HEK293 (cell line): ENCODE measurements around the gene IDH3A.

Source experiments
- CTCF ChIA-PET: fragments of 350-600 bp; formaldehyde crosslinking; extraction: SDS; loops from one replicate; lab custom pipeline; 2021; ENCODE audit warnings: antibody characterized with exemption; lab: Yijun Ruan, JAX
- POLR2A ChIA-PET: fragments of 300-600 bp; formaldehyde crosslinking; extraction: SDS; loops from one replicate; lab custom pipeline; 2020; ENCODE audit warnings: antibody characterized with exemption, inconsistent platforms; lab: Yijun Ruan, JAX
- H3K27ac ChIP-seq: fragments of 200-500 bp; sonication (Bioruptor generic); 2 replicates; pipeline ENCODE4 v1.5.1; 2014; ENCODE audit warnings: low read depth, low read length, control low read depth, inconsistent platforms; ENCODE audit errors: extremely low read depth
- H3K36me3 ChIP-seq, 2 experiments: fragments of 200-500 bp in 1 of 2; sonication (Bioruptor generic) in 1 of 2; 1 replicate in 1 of 2; 2 replicates in 1 of 2; pipeline ENCODE4 v1.5.1; 2014 to 2017; ENCODE audit warnings: inconsistent platforms in 2 of 2, low read length in 2 of 2; ENCODE audit not compliant: control insufficient read depth in 2 of 2, insufficient read depth in 1 of 2
- H3K4me1 ChIP-seq: fragments of 200-500 bp; sonication (Bioruptor generic); 2 replicates; pipeline ENCODE4 v1.5.1; 2014; ENCODE audit warnings: mild to moderate bottlenecking, low read length, inconsistent platforms; ENCODE audit not compliant: control insufficient read depth, insufficient read depth
- H3K4me3 ChIP-seq: 2 replicates; pipeline ENCODE4 v1.5.1; 2011; ENCODE audit warnings: low read depth, mild to moderate bottlenecking, control low read depth, low read length, moderate library complexity
- H3K9me3 ChIP-seq: fragments of 200-500 bp; sonication (Bioruptor generic); 2 replicates; pipeline ENCODE4 v1.5.1; 2014; ENCODE audit warnings: low read depth, low read length, inconsistent platforms; ENCODE audit not compliant: control insufficient read depth, insufficient read depth
- EGR2 ChIP-seq: fragments of 450-650 bp; formaldehyde crosslinking; IDR thresholded peaks from 2 replicates; pipeline ENCODE4 v1.5.1; 2016; ENCODE audit warnings: low read depth, missing biosample characterization, missing genetic modification characterization
- KLF9 ChIP-seq: fragments of 450-650 bp; formaldehyde crosslinking; IDR thresholded peaks from 2 replicates; pipeline ENCODE4 v1.5.1; 2016; ENCODE audit warnings: missing biosample characterization, missing genetic modification characterization, low read depth
- REPIN1 ChIP-seq: fragments of 450-650 bp; formaldehyde crosslinking; IDR thresholded peaks from 2 replicates; pipeline ENCODE4 v1.5.1; 2017; ENCODE audit warnings: missing biosample characterization, missing genetic modification characterization, low read depth
- SETDB1 ChIP-seq: IDR thresholded peaks from one replicate; pipeline ENCODE4 v1.6.1; 2017; ENCODE audit warnings: mild to moderate bottlenecking, low read length, moderate library complexity, mixed read lengths; ENCODE audit not compliant: insufficient read length
- TCF7L2 ChIP-seq: IDR thresholded peaks from 2 replicates; pipeline ENCODE4 v1.6.1; 2011; ENCODE audit warnings: low read depth, mild to moderate bottlenecking, inconsistent platforms, low read length, moderate library complexity, borderline replicate concordance
- ZFP69B ChIP-seq: fragments of 450-650 bp; formaldehyde crosslinking; IDR thresholded peaks from 2 replicates; pipeline ENCODE4 v1.5.1; 2016; ENCODE audit warnings: missing biosample characterization, missing genetic modification characterization
- ZNF10 ChIP-seq: fragments of 450-650 bp; formaldehyde crosslinking; IDR thresholded peaks from 2 replicates; pipeline ENCODE4 v1.5.1; 2017; ENCODE audit warnings: missing biosample characterization, missing genetic modification characterization
- ZNF132 ChIP-seq: fragments of 450-650 bp; formaldehyde crosslinking; IDR thresholded peaks from 2 replicates; pipeline ENCODE4 v1.5.1; 2017; ENCODE audit warnings: missing biosample characterization, missing genetic modification characterization, borderline replicate concordance
- ZNF23 ChIP-seq: fragments of 450-650 bp; formaldehyde crosslinking; IDR thresholded peaks from 2 replicates; pipeline ENCODE4 v1.5.1; 2016; ENCODE audit warnings: missing biosample characterization, missing genetic modification characterization, borderline replicate concordance
- ZNF274 ChIP-seq, 2 experiments: fragments of 200-500 bp in 1 of 2; fragments of 450-650 bp in 1 of 2; sonication (Bioruptor generic) in 1 of 2; formaldehyde crosslinking in 1 of 2; IDR thresholded peaks; 2 replicates each; pipeline versions ENCODE4 v1.5.1 to v1.6.1; 2014 to 2016; ENCODE audit warnings: borderline replicate concordance in 1 of 2, inconsistent platforms in 1 of 2, low read length in 1 of 2, missing biosample characterization in 1 of 2, missing genetic modification characterization in 1 of 2
- ZNF324 ChIP-seq: fragments of 450-650 bp; formaldehyde crosslinking; IDR thresholded peaks from 2 replicates; pipeline ENCODE4 v1.5.1; 2016; ENCODE audit warnings: missing biosample characterization, missing genetic modification characterization
- ZNF433 ChIP-seq: fragments of 450-650 bp; formaldehyde crosslinking; IDR thresholded peaks from 2 replicates; pipeline ENCODE4 v1.5.1; 2016; ENCODE audit warnings: missing biosample characterization, missing genetic modification characterization, low read depth
- ZNF48 ChIP-seq: fragments of 450-650 bp; formaldehyde crosslinking; IDR thresholded peaks from 2 replicates; pipeline ENCODE4 v1.5.1; 2016; ENCODE audit warnings: missing biosample characterization, missing genetic modification characterization
- ZNF521 ChIP-seq: fragments of 450-650 bp; formaldehyde crosslinking; IDR thresholded peaks from 2 replicates; pipeline ENCODE4 v1.5.1; 2017; ENCODE audit warnings: missing biosample characterization, mild to moderate bottlenecking, missing genetic modification characterization
- ZNF768 ChIP-seq: fragments of 450-650 bp; formaldehyde crosslinking; IDR thresholded peaks from 2 replicates; pipeline ENCODE4 v1.5.1; 2018; ENCODE audit warnings: missing biosample characterization, mild to moderate bottlenecking, missing genetic modification characterization
- TF ChIP-seq, protein P1 (sequence below): fragments of 450-650 bp; formaldehyde crosslinking; IDR thresholded peaks from 2 replicates; pipeline ENCODE4 v1.5.1; 2016; ENCODE audit warnings: missing biosample characterization, missing genetic modification characterization
- TF ChIP-seq, protein P2 (sequence below): fragments of 450-650 bp; formaldehyde crosslinking; IDR thresholded peaks from 2 replicates; pipeline ENCODE4 v1.5.1; 2016; ENCODE audit warnings: missing biosample characterization, missing genetic modification characterization
- TF ChIP-seq, protein P3 (sequence below): fragments of 450-650 bp; formaldehyde crosslinking; conservative IDR thresholded peaks from 2 replicates; pipeline ENCODE4 v1.5.1; 2016; ENCODE audit warnings: low read depth, missing biosample characterization, missing genetic modification characterization
- TF ChIP-seq, protein P4 (sequence below): fragments of 450-650 bp; IDR thresholded peaks from 2 replicates; pipeline ENCODE4 v1.5.1; 2018; ENCODE audit warnings: missing biosample characterization, missing genetic modification characterization

IDH3A gene

DNA sequence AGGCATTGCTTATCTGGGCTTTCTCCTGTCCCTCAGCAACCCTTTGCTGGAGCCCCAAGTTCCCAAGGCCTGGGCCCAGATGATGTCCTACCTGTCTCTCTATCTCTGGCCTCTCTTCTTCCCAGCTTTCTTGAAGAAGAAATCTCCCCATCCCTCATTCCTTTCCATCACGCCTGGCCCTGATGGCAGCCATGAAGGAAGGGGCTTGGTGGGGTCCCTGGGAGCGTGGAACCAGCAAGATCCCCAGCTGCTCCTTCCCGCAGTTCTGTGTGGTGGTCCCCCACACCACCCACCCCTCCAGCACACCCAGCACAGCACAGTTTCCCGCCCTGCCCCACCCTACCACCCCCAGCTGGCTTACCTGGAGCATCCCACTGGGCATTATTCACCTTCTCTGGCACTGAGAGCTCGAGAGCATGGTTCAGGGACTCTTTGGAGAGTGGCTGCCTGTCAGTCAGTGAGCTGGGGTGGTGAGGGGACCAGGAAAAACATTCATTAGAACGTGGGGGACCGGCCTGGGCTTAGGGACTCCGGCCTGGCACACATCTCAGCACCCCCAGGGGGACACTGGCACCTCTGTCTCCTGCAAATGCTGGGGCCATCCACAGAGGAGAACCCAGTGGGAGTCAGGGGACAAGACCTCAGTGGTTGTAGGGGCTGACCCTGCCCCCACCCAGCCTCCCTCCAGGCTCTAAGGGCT is 58.6 kb downstream of the IDH3A start:
- POLR2A ChIA-PET, result no interaction called here
- TF ChIP-seq REPIN1, result no peak
- TF ChIP-seq TCF7L2, result no peak
- TF ChIP-seq SETDB1, result no peak
- TF ChIP-seq ZNF521 (tag by site-specific recombination), result no peak
- TF ChIP-seq ZFP69B (tag by site-specific recombination), result no peak
- TF ChIP-seq, protein P1, sequence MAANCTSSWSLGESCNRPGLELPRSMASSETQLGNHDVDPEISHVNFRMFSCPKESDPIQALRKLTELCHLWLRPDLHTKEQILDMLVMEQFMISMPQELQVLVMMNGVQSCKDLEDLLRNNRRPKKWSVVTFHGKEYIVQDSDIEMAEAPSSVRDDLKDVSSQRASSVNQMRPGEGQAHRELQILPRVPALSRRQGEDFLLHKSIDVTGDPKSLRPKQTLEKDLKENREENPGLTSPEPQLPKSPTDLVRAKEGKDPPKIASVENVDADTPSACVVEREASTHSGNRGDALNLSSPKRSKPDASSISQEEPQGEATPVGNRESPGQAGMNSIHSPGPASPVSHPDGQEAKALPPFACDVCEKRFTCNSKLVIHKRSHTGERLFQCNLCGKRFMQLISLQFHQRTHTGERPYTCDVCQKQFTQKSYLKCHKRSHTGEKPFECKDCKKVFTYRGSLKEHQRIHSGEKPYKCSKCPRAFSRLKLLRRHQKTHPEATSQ (tag by site-specific recombination), result no peak
- TF ChIP-seq ZNF433, result no peak
- TF ChIP-seq ZNF274 (IDR thresholded peaks at IDR 0.05; ENCODE audit: low read length), result no peak
- no peak for TF ChIP-seq ZNF274 (tag by site-specific recombination; IDR thresholded peaks at IDR 0.05; ENCODE audit: borderline replicate concordance)
- no peak for TF ChIP-seq EGR2 (tag by site-specific recombination)
- TF ChIP-seq ZNF23 (tag by site-specific recombination), result no peak
- no peak for TF ChIP-seq ZNF48 (tag by site-specific recombination)
- no peak for TF ChIP-seq KLF9 (tag by site-specific recombination)
- no peak for TF ChIP-seq ZNF132
- TF ChIP-seq ZNF324 (tag by site-specific recombination), result no peak
- TF ChIP-seq ZNF768 (tag by site-specific recombination), result no peak
- TF ChIP-seq, protein P2, sequence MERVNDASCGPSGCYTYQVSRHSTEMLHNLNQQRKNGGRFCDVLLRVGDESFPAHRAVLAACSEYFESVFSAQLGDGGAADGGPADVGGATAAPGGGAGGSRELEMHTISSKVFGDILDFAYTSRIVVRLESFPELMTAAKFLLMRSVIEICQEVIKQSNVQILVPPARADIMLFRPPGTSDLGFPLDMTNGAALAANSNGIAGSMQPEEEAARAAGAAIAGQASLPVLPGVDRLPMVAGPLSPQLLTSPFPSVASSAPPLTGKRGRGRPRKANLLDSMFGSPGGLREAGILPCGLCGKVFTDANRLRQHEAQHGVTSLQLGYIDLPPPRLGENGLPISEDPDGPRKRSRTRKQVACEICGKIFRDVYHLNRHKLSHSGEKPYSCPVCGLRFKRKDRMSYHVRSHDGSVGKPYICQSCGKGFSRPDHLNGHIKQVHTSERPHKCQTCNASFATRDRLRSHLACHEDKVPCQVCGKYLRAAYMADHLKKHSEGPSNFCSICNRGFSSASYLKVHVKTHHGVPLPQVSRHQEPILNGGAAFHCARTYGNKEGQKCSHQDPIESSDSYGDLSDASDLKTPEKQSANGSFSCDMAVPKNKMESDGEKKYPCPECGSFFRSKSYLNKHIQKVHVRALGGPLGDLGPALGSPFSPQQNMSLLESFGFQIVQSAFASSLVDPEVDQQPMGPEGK, result no peak
- TF ChIP-seq, protein P3, sequence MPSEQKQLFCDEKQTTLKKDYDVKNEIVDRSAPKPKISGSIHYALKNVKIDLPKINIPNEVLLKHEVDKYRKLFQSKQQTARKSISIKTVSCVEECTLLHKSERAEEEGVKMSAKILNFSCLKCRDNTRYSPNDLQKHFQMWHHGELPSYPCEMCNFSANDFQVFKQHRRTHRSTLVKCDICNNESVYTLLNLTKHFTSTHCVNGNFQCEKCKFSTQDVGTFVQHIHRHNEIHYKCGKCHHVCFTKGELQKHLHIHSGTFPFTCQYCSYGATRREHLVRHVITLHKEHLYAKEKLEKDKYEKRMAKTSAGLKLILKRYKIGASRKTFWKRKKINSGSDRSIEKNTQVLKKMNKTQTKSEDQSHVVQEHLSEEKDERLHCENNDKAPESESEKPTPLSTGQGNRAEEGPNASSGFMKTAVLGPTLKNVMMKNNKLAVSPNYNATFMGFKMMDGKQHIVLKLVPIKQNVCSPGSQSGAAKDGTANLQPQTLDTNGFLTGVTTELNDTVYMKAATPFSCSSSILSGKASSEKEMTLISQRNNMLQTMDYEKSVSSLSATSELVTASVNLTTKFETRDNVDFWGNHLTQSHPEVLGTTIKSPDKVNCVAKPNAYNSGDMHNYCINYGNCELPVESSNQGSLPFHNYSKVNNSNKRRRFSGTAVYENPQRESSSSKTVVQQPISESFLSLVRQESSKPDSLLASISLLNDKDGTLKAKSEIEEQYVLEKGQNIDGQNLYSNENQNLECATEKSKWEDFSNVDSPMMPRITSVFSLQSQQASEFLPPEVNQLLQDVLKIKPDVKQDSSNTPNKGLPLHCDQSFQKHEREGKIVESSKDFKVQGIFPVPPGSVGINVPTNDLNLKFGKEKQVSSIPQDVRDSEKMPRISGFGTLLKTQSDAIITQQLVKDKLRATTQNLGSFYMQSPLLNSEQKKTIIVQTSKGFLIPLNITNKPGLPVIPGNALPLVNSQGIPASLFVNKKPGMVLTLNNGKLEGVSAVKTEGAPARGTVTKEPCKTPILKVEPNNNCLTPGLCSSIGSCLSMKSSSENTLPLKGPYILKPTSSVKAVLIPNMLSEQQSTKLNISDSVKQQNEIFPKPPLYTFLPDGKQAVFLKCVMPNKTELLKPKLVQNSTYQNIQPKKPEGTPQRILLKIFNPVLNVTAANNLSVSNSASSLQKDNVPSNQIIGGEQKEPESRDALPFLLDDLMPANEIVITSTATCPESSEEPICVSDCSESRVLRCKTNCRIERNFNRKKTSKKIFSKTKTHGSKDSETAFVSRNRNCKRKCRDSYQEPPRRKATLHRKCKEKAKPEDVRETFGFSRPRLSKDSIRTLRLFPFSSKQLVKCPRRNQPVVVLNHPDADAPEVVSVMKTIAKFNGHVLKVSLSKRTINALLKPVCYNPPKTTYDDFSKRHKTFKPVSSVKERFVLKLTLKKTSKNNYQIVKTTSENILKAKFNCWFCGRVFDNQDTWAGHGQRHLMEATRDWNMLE, result no peak
- TF ChIP-seq, protein P4, sequence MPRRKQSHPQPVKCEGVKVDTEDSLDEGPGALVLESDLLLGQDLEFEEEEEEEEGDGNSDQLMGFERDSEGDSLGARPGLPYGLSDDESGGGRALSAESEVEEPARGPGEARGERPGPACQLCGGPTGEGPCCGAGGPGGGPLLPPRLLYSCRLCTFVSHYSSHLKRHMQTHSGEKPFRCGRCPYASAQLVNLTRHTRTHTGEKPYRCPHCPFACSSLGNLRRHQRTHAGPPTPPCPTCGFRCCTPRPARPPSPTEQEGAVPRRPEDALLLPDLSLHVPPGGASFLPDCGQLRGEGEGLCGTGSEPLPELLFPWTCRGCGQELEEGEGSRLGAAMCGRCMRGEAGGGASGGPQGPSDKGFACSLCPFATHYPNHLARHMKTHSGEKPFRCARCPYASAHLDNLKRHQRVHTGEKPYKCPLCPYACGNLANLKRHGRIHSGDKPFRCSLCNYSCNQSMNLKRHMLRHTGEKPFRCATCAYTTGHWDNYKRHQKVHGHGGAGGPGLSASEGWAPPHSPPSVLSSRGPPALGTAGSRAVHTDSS, result no peak
- TF ChIP-seq ZNF10 (tag by site-specific recombination), result no peak
- Histone ChIP-seq H3K36me3 (no peaks in the 10 kb centered on the region), H3K4me3 (no peak overlapping the region), H3K27ac (no peak overlapping the region), H3K9me3 (no peaks in the 10 kb centered on the region), H3K4me1 (peaks cover 9% of the 10 kb centered on the region)
- CTCF ChIA-PET, result interaction anchor here (0.7 to 1.5 kb wide), 4 partner anchors 12 to 95 kb away, joined by 3 to 7 read pairs (median 4); no protein-coding TSS in a partner anchor
